Astrocyte of the spinal cord (primary cell): ENCODE measurements around the gene RBM14.
"Not testable (repeated sequence)": the region's sequence is repeated elsewhere in the genome, so short reads cannot be mapped to it uniquely, and the experiment has no call there.

Experiments used
- DNase-seq: peaks from one replicate; pipeline ENCODE4 v3.0.0; 2011; ENCODE audit warnings: low read depth, low spot score
- H3K4me3 ChIP-seq: 2 replicates; pipeline ENCODE4 v1.5.1; 2011; ENCODE audit warnings: low read depth, mild to moderate bottlenecking, low read length, moderate library complexity
- in situ Hi-C: cut with HindIII; loops from 2 replicates; pipeline ENCODE4 v1.10.0; 2017; ENCODE audit warnings: low sequenced_read_pairs
- TF ChIP-seq, protein P1 (sequence below): IDR thresholded peaks from 2 replicates; pipeline ENCODE4 v1.5.1; 2012; ENCODE audit warnings: low read depth, mild to moderate bottlenecking, low read length, inconsistent platforms

The RBM14 gene

GRCh38 chr11:66570850-66571180 lies 45.6 kb upstream of the RBM14 start:
- DNase-seq = no peak
- H3K4me3 ChIP-seq = no peak overlapping the region
- TF ChIP-seq, protein P1, sequence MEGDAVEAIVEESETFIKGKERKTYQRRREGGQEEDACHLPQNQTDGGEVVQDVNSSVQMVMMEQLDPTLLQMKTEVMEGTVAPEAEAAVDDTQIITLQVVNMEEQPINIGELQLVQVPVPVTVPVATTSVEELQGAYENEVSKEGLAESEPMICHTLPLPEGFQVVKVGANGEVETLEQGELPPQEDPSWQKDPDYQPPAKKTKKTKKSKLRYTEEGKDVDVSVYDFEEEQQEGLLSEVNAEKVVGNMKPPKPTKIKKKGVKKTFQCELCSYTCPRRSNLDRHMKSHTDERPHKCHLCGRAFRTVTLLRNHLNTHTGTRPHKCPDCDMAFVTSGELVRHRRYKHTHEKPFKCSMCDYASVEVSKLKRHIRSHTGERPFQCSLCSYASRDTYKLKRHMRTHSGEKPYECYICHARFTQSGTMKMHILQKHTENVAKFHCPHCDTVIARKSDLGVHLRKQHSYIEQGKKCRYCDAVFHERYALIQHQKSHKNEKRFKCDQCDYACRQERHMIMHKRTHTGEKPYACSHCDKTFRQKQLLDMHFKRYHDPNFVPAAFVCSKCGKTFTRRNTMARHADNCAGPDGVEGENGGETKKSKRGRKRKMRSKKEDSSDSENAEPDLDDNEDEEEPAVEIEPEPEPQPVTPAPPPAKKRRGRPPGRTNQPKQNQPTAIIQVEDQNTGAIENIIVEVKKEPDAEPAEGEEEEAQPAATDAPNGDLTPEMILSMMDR = no peak
- in situ Hi-C loops = no loop called here

- TF ChIP-seq, protein P1 = peak; percentile 85
- H3K4me3 ChIP-seq = no peak overlapping the region
- in situ Hi-C loops = no loop called here
- DNase-seq = peak; percentile 57
Measured at GRCh38 chr11:66579017-66579606, 37.3 kb upstream of the RBM14 start.

DNA sequence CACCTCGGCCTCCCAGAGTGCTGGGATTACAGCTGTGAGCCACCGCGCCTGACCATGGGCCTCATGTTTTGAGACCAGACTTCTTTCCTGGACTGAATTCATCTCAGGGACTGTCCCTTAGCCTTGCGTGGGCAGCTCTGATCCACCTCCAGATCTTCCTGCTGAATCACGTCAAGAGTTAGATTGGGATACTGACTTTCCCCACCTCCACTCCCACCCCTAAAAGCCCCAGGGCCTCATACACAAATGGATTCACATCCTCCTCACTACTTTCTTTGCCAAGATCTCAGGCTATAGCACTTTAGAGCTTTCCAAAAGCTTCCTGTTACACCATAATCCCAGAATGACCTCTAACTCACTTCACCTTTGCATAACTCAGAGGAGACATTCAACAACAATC lies 35.6 kb upstream of the RBM14 start:
- no peak for DNase-seq
- TF ChIP-seq, protein P1 = no peak
- H3K4me3 ChIP-seq = no peak overlapping the region
- in situ Hi-C loops = no loop called here

DNA sequence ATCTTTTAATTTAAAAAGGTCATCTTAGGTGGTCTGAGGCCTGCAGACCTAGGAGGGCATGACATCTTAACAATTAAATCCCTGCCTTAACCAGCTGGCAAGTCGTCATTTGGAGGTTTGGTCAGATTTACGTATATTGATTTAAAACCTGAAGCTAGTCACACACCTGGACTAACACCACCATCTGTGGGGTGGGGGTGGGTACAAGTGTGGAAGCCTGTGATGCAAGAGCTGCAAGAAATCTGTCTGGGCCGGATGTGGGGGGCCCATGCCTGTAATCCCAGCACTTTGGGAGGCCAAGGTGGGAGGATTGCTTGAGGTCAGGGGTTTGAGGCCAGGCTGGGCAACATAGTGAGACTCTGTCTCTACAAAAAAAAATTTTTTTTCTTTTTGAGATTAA lies 35.2 kb upstream of the RBM14 start:
- no peak for DNase-seq
- H3K4me3 ChIP-seq = no peak overlapping the region
- TF ChIP-seq, protein P1 = no peak
- in situ Hi-C loops = no loop called here

GRCh38 chr11:66582565-66583147 lies 33.8 kb upstream of the RBM14 start:
- DNase-seq, H3K4me3 ChIP-seq, in situ Hi-C loops: not testable (repeated sequence)

- H3K4me3 ChIP-seq, DNase-seq, in situ Hi-C loops: not testable (repeated sequence)
Measured at GRCh38 chr11:66585447-66585846, 31.0 kb upstream of the RBM14 start.

- TF ChIP-seq, protein P1 = no peak
Measured at GRCh38 chr11:66586136-66586535, 30.3 kb upstream of the RBM14 start.

GRCh38 chr11:66589315-66589714 lies 27.1 kb upstream of the RBM14 start:
- in situ Hi-C loops, H3K4me3 ChIP-seq, DNase-seq: not testable (repeated sequence)

More at GRCh38 chr11:66586136-66586535, 30.3 kb upstream of the RBM14 start:
- DNase-seq = no peak
- H3K4me3 ChIP-seq = no peak overlapping the region
- in situ Hi-C loops = no loop called here
